NCI-H2227 (cell line): Measurements from ENCODE around the gene PLB1.

Experiments used
- DNase-seq: peaks from one replicate; lab custom pipeline; 2025; ENCODE audit not compliant: unreplicated experiment; lab: John Stamatoyannopoulos, UW

The PLB1 gene

GRCh38 chr2:28563869-28564268 is 68.0 kb downstream of the PLB1 start:
- no peak for DNase-seq

DNA sequence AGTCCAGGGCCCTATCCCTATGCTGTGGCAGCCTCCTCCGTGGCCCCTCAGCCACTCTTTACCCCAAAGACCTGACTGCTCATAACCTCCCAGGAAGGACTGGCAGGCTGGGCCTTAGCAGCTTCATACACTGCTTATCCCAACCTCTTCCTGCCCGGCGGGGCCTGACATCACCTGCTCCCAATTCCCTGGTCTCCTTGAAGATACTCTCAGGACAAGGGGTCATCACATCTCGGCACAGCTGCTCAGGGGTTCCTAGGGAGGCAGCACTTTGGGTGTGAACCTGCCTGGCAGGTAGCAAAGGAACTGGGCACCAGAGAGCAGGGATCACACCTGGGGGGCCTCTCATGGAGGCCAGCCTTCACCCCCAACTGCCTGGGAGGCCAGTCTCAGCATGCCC is 68.5 kb downstream of the PLB1 start:
- no peak for DNase-seq

DNA sequence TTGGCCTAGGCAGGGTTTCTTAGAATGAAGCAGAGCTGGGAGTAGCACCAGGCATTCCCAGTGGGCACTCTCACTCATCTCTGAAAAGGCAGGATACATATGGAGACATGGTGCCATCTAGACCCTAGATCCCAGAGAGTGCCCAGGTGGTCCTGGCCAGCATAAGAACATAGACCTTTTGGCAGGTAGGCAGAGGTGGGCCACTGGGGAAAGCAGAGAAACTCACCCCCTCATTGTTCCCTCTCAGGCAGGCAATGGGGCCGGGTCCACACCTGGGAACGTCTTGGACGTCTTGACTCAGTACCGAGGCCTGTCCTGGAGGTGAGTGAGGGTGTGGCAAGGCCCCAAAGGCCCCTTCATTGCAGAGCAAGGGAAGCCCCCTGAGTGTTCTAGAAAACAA is 69.2 kb downstream of the PLB1 start:
- no peak for DNase-seq

- DNase-seq = no peak
Measured at GRCh38 chr2:28565720-28566295, 69.9 kb downstream of the PLB1 start.

GRCh38 chr2:28566521-28567041 is 70.7 kb downstream of the PLB1 start:
- peak; percentile 95 for DNase-seq

DNA sequence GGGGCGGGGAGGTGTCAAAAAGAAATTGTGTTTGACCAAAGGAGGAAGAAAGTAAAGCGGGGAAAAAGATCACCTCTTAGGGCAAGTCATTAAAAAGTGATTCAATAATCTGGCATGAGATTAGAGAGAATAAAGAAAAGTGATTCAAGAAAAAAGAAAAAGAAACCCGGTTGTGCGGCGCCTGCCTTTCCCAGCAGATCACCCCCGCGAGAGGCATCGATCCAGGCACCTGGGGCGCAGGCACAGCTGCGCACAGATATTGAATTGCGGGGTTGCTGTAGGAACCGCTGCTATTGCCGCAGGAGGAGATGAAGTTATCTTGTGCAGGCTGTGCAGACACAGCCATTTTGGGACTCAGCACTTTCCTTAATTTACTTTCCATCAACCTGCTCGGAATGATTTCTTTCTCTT is 71.2 kb downstream of the PLB1 start:
- DNase-seq = peak; percentile 78

DNA sequence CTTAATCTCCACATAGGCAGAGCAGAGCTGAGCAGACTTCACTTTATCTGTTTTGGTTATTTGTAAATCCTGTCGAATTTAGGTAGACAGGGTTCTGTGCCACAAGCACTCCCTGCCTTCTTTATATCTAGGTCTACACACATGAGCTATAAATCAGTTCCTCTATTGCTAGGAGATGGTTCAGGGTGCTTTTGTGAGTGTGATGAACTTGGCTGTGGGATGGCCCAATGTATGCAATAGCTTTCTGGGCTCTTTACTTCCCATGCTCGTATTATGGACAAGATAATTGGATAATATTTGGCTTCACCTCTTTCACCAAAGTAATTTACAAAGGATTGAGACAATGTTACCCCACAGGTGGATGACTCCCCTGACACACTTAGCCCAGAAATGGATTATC is 72.2 kb downstream of the PLB1 start:
- DNase-seq = no peak

- no peak for DNase-seq
Measured at GRCh38 chr2:28568533-28568932, 72.7 kb downstream of the PLB1 start.

DNA sequence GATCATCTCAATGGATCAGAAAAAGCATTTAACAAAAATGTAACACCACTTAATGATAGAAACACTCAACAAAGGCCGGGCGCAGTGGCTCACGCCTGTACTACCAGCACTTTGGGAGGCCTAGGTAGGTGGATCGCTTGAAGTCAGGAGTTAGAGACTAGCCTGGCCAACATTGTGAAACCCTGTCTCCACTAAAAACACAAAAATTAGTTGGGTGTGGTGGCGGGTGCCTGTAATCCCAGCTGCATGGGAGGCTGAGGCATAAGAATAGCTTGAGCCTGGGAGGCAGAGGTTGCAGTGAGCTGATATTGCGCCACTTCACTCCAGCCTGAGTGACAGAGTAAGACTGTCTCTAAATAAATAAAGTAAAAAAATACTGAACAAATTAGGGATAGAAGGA is 74.6 kb downstream of the PLB1 start:
- no peak for DNase-seq

DNA sequence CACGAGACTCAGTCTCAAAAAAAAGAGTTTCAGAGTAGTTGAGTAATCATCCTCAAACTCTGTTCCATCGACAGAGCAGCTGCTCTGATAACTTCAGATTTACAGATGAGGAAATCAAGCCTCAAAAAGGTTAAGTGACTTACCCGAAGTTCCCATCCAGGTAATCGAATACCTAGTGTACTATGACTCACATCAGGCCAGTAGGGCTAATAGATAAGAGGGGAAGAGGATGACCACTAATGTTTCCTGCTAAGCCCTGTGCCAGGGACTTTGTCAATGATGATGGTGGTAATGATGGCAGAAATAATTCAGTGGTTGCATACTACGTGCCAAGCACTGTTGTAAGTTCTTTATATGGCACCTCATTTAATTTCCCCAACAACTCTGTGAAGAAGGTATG is 80.9 kb downstream of the PLB1 start:
- no peak for DNase-seq

GRCh38 chr2:28577791-28578680 is 82.2 kb downstream of the PLB1 start:
- DNase-seq = no peak

DNA sequence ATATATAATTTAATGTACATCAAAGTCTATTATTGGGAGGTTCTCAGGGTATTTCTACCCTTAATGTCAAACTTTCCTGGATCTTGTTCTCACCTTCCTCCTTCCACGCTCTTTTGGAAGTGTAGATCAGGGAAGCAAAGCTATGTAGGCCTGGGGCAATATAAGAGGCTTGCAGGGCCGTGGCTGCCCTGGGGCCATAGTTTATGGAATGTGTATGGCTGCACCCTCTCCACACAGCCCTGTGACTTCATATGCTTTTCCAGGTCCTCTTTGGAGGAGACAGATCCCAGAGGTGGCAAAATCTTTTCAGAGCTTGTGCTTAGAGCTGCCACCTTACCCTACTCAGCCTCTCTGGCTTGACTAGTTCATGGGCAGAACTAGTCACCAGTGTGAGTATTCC is 82.9 kb downstream of the PLB1 start:
- DNase-seq = no peak

GRCh38 chr2:28579606-28580005 is 83.7 kb downstream of the PLB1 start:
- no peak for DNase-seq

- no peak for DNase-seq
Measured at GRCh38 chr2:28580078-28580477, 84.2 kb downstream of the PLB1 start.

DNA sequence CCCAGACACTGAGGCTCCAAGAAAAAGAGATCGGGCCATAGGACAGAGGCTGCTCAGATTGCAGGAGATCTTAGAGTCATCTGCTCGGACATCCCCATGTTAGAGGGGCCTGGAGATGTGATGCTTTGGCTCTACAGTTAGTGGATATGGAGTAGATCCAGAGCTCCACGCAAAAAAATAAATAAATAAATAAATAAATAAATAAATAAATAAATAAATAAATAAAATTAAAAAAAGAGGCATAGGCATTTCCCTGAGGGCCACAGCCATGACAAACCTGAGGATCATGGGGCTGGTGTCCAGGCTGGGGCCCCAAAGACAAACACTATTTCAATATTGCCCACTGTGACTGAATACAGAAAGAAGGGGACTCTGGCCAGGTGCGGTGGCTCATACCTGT is 85.5 kb downstream of the PLB1 start:
- DNase-seq = no peak

DNA sequence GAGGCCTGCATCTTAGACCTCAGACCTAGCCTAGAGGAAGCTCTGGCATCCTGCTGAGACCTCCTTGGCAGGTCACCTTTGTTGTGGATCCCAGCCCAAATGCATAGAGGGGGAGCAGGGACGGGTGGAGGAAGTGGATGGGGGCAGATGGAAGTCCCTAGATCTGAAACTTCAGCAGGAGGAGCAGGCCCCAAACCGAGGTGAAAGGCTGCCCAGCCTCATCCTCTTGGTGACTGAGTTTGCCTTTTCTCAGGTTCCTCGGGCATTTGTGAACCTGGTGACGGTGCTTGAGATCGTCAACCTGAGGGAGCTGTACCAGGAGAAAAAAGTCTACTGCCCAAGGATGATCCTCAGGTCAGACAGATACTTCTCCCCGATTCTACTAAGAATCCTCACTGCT is 86.3 kb downstream of the PLB1 start:
- DNase-seq = no peak

GRCh38 chr2:28582595-28582994 is 86.7 kb downstream of the PLB1 start:
- DNase-seq = no peak

DNA sequence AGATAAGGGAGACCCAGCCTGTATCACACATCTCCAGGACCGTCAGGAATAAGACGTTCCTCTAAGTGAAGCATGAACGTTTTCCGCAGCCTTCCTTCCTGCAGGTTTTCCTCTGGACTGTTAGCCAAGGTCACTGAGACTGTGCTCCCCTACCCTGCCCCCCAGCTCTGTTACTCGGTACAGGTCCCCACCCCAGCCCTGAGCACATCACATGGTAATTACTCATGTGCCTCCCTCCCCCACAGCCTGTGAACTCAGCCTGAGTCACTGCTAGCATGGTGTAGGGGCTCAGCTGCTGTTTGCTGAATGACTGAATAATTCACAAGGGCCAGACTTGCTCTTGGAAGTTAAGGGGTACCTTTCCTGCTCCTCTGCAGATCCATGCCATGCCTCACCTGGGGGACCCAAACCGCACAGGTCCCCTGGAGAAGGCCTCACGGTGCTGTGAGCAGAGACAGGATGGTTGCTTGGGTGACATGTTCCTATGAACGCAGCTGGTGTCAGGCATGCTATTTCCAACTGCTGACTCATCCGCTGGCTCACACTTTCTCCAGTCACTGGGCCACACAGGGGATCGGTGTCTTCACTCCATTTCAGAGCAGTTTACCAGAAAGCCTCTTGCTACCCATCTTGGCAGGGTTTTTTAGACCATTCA is 88.2 kb downstream of the PLB1 start:
- DNase-seq = no peak

DNA sequence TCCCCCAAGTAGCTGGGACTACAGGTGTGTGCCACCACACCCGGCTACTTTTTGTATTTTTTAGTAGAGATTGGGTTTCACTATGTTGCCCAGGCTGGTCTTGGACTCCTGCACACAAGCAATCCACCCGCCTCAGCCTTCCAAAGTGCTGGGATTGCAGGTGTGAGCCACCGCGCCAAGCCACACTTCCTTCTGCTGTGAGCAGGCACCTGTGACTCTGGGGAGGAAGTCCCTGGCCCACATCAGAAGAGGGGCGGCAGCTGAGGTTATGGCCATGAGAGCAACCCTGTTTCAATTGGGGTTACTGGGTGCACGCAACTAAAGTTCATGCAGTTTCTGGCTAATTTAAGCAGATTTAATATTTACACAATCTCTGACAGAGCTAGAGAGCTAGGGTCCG is 91.0 kb downstream of the PLB1 start:
- DNase-seq = no peak

- DNase-seq = no peak
Measured at GRCh38 chr2:28587526-28588291, 91.8 kb downstream of the PLB1 start.

GRCh38 chr2:28588292-28588670 is 92.4 kb downstream of the PLB1 start:
- DNase-seq = no peak
